HG03039 (cell line): ENCODE data around the gene EN2.

Experiments used
- ATAC-seq: cut with Tn5 transposase; IDR thresholded peaks from one replicate; pipeline ENCODE4 v1.9.1; 2021; ENCODE audit warnings: mild to moderate bottlenecking, moderate library complexity; ENCODE audit not compliant: unreplicated experiment

EN2 gene

DNA sequence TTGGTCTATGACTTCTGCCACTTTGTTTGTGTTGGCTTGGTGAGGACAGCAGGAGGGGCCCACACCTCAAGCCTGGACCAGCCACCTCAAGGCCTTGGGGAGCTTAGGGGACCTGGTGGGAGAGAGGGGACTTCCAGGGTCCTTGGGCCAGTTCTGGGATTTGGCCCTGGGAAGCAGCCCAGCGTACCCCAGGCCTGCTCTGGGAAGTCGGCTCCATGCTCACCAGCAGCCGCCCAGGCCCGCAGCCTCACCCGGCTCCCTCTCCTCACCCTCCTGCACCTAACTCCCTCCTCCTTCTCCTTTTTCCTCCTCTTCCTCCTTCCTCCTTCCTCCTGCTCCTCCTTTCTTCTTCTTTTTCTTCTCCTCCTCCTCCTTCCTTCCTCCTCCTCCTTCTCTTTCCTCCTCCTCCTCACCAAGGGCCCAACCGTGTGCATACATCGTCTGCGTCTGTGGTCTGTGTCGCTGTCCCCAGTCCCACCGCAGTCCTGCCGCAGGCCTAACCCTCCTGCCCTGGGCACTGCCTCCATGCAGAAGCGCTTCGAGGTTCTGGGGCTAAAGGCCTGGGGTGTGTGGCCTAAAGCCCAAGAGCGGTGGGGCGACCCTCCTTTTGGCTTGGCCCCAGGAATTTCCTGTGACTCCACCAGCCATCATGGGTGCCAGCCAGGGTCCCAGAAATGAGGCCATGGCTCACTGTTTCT, 5.3 kb downstream of the EN2 start:
- no peak for ATAC-seq

DNA sequence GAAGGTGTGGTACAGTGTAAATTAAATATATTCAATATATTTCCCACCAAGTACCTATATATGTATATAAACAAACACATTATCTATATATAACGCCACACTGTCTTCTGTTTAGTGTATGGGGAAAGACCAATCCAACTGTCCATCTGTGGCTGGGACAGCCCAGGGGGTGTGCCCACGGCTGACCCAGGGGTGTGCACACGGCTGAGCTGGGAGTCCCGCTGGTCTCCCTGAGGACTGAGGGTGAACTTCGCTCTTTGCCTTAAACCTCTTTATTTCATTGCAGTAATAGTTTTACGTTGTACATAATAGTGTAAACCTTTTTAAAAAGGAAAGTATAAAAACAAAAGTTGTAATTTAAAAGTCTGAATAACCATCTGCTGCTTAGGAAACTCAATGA, 6.3 kb downstream of the EN2 start:
- no peak for ATAC-seq

DNA sequence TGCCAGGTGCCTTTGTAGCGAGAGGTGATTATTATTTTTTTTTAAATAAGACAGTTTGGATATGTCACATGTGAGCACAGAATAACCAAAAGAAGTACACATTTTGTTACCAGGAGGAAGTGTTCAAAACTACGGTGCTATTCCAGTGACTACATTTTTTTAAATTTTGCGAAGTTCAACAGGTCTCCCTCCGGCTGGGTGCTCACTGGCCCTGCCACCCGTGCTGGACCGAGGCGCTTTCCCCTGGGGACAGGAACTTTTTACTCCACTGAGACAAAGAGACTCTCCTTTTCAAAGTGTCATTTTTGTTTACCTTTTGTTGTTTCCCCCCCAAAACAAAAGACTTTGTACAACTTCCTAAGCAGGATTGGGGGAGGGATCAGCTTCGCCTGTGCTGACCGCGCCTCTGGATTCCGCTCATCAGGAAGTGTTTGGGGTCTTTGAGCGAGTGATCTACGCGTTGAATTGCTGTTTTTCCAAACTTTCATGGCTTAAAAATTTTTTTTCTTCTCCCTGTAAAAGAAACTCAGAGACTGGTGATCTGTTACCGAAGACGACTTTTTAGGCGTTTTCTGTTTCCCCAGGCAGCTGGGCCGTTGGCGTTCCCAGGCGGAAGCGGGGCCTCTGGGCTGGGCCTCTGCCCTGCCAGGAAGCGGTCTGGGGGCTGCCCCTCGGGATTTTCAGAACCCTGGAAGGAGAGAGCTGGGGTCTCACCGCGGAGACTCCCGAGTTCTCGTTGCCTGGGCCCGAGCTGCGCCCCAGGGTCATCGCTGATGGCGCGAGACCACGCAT, 7.2 kb downstream of the EN2 start:
- ATAC-seq, result no peak

- no peak for ATAC-seq
These were observed 7.8 kb downstream of the EN2 start for GRCh38 chr7:155465761-155466141.

DNA sequence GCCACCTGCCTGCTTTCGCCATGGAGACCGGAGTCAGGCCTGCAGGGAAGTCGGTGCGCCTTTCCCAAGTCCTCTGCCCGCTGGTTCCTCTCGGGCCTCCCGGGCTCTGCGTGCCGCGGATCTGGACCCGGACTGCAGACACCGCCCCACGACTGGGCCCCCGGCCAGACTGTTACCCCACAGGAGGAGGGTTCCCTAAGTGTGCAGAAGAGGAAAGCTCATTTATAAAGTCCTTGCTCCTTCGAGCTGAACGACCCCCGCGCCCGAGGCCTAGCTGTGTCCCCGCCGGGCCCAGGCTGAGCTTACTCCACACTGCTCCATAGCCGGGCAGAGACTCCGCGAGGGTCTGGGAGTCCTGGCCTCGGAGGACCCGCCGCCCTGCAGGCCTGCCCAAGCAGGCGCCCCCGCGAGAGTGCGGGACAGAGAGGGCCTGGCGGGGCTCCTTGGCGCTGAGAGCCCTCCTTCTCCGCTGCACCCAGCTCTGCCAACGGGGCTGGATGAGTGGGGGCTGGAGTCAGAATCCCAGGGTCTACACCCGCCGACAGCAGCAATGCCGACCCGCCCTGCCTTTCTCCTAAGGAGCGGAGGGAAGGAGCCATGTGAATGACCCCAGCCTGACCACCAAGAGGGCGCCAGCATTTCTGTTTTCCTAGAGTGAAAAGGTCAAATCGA, 8.3 kb downstream of the EN2 start:
- no peak for ATAC-seq

GRCh38 chr7:155466814-155467733, 9.1 kb downstream of the EN2 start:
- no peak for ATAC-seq

GRCh38 chr7:155467846-155468784, 10.2 kb downstream of the EN2 start:
- no peak for ATAC-seq

DNA sequence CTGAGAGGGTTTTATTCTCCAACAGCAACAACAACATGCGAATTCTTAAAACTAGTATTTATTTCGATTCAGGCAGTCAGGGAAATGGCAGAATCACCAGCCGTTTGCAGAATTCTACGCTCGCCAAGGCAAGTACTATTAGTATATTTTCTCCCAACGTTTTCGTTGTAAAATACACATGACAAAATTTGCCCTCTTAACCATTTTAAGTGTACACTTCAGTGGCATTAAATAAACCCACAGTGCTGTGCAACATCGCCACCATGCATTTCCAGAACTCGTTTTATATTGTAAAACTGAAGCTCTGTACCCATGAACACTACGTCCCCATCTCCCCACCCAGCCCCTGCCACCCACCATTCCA, 10.8 kb downstream of the EN2 start:
- ATAC-seq, result no peak

GRCh38 chr7:155469311-155470185, 11.6 kb downstream of the EN2 start:
- ATAC-seq, result no peak

DNA sequence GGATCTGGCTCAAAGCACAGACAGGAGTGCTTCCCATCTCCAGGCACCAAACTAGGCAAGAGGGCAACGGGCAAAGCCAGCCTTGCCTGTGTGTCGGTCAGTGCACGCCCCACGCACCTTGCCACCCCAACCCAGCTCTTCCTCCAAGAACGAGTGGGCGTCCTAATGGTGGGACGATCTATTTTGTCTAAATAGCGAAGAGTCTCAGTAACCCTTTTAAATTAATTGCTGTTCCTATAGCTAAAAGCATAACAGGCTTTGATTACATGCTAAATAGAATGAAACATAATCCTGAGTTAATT, 12.2 kb downstream of the EN2 start:
- ATAC-seq, result no peak

- no peak for ATAC-seq
These were observed 13.0 kb downstream of the EN2 start for GRCh38 chr7:155470686-155471638.

DNA sequence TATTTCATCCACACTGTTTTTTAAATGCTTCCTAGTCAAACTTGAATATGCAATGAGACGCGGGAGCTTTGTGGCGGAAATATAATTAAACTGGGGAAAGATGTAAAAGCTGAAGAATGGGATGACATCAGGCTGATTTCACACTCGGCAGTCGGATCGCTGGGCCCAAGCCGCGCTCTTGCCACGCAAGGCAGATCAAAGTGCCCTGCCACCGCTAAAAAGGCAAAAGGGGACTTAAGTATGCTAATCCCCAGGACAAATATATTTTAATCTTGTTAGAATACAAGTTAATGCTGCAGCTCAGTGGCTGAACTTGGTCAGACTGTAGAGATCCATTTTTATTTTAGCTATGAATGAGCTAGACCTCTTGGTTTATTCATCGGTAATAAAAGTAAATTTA, 13.8 kb downstream of the EN2 start:
- no peak for ATAC-seq

- ATAC-seq, result peak; percentile 77
These were observed 19.5 kb downstream of the EN2 start for GRCh38 chr7:155477476-155477875.

- ATAC-seq, result no peak
These were observed 23.8 kb downstream of the EN2 start for GRCh38 chr7:155481764-155482163.

DNA sequence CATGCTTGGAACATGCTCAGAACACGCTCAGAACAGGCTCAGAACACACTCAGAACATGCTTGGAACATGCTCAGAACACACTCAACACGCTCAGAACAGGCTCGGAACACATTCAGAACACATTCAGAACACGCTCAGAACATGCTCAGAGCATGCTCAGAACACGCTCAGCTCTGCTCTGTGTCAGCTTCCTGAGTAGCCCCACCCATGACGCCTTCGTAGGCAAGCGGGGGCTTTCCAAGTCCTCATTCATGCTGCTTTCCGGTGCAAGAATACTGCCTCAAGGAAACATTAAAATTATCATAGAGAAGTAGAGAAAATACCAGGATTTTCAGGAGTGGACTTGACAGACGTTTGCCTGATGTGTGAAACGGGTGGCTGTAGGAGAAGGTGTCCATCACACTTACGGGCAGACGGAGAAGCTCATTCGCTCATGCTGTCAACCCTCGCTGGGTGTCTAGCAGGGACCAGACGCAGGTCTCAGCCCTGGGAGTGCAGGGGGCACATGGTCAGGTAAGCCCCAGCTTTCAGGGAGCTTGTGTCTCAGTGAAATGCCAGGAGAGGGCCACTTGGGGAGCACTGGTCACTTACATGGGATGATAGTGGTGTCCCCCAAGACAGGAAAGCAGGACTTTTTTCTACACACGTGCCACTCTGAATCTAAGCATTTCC, 24.7 kb downstream of the EN2 start:
- no peak for ATAC-seq

- no peak for ATAC-seq
These were observed 25.3 kb downstream of the EN2 start for GRCh38 chr7:155483245-155483644.

DNA sequence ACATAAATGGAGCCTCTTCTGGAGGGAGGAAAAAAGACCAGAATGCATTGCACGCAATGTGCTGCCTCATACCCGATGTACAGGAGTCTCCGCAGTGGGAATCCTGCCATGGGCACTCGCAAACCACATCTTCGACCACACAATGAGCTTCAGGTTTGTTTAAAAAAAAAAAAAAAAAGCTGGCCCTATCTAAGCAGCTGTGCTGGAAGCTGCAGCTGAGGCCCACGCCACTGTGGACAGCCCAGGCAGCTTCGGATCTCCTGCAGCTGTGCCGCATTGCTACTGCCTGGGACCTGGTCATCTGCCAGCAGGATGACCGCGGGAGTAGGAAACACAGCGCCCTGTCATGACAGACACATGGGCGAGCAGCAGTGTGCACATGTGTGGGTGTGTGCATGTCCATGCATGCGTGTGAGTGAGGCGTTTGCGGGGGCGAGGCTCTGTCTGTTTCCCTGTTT, 26.0 kb downstream of the EN2 start:
- no peak for ATAC-seq
